PC-3 (cell line): Measurements from ENCODE around the gene XCR1. TPM values are rescaled to one million over a fixed set of nuclear protein-coding genes. Genes with fewer than 3 reads are reported as not detected.

Experiments
- ATAC-seq: fragments of 200-7000 bp; cut with Tn5 transposase; 2 replicates; pipeline ENCODE4 v1.9.1; 2020; ENCODE audit warnings: mild to moderate bottlenecking, moderate library complexity
- BruUV-seq: library from RNA; stranded (reverse); fragments of 400-500 nt; replicated peaks from 2 replicates; lab custom pipeline; 2021; lab: Mats Ljungman, UMichigan
- CTCF ChIA-PET: fragments of 300-600 bp; sonication (Branson Sonifier 250); formaldehyde crosslinking; loops from one replicate; lab custom pipeline; 2022; ENCODE audit warnings: antibody characterized with exemption; lab: Charles Lee
- POLR2A ChIA-PET: fragments of 300-600 bp; sonication (Branson Sonifier 250); formaldehyde crosslinking; loops from one replicate; lab custom pipeline; 2022; ENCODE audit warnings: antibody characterized with exemption; ENCODE audit not compliant: unreplicated experiment; lab: Charles Lee
- DNase-seq: peaks from one replicate; pipeline ENCODE4 v3.0.0-alpha.2; 2015
- H2AFZ ChIP-seq: fragments of 300-600 bp; sonication (generic); 2 replicates; pipeline ENCODE4 v1.6.0; 2016; ENCODE audit warnings: antibody characterized with exemption, low read length
- H3F3A ChIP-seq: fragments of 300-600 bp; sonication (generic); one replicate; pipeline ENCODE4 v1.6.0; 2017; ENCODE audit warnings: antibody characterized with exemption, low read length, control low read depth, mild to moderate bottlenecking; ENCODE audit not compliant: unreplicated experiment
- H3K27ac ChIP-seq: fragments of 300-600 bp; sonication (generic); 2 replicates; pipeline ENCODE4 v1.5.1; 2016; ENCODE audit warnings: mild to moderate bottlenecking, low read length
- H3K27me3 ChIP-seq: fragments of 300-600 bp; sonication (generic); 2 replicates; pipeline ENCODE4 v1.6.1; 2016; ENCODE audit warnings: low read length, mixed read lengths
- H3K36me3 ChIP-seq: fragments of 300-600 bp; sonication (generic); 2 replicates; pipeline ENCODE4 v1.6.1; 2016; ENCODE audit warnings: low read depth, mixed run types, low read length, mixed read lengths
- H3K4me1 ChIP-seq: fragments of 300-600 bp; sonication (generic); 2 replicates; pipeline ENCODE4 v1.5.1; 2016; ENCODE audit warnings: low read length; ENCODE audit not compliant: insufficient read depth
- H3K4me2 ChIP-seq: fragments of 300-600 bp; sonication (generic); 2 replicates; pipeline ENCODE4 v1.6.0; 2016; ENCODE audit warnings: low read length
- H3K4me3 ChIP-seq: fragments of 300-600 bp; sonication (generic); 2 replicates; pipeline ENCODE4 v1.5.1; 2016; ENCODE audit warnings: mild to moderate bottlenecking, low read length, mixed read lengths
- H3K79me2 ChIP-seq: fragments of 300-600 bp; sonication (generic); 2 replicates; pipeline ENCODE4 v1.6.1; 2017; ENCODE audit warnings: low read length, mixed read lengths
- H3K9ac ChIP-seq: fragments of 300-600 bp; sonication (generic); 2 replicates; pipeline ENCODE4 v1.6.0; 2016; ENCODE audit warnings: mild to moderate bottlenecking, low read length
- H3K9me2 ChIP-seq: fragments of 300-600 bp; sonication (generic); replicated peaks from 2 replicates; pipeline ENCODE4 v1.6.1; 2016; ENCODE audit warnings: mixed run types, low read length, mixed read lengths
- H3K9me3 ChIP-seq: fragments of 300-600 bp; sonication (generic); 2 replicates; pipeline ENCODE4 v1.6.1; 2016; ENCODE audit warnings: low read length, mixed read lengths
- H4K20me1 ChIP-seq: fragments of 300-600 bp; sonication (generic); 2 replicates; pipeline ENCODE4 v1.6.1; 2016; ENCODE audit warnings: low read length, mixed read lengths
- intact Hi-C: fragments of 100-400 bp; cut with micrococcal nuclease; formaldehyde crosslinking; loops from 2 replicates; pipeline ENCODE4 v1.9.0; 2023
- total RNA-seq: library from RNA; depleted of rRNA; stranded (reverse); fragments of >200 nt; gene quantifications from 2 replicates; pipeline ENCODE4 v1.2.3, GENCODE V29; 2014; rRNA removed
- TF ChIP-seq, protein P1 (sequence below): fragments of 300-600 bp; sonication (generic); conservative IDR thresholded peaks from 2 replicates; pipeline ENCODE4 v1.5.1; 2017; ENCODE audit warnings: antibody characterized with exemption, low read depth, mild to moderate bottlenecking, low read length

The XCR1 gene
- total RNA-seq, 1 experiment from 2014 or later, result not detected

DNA sequence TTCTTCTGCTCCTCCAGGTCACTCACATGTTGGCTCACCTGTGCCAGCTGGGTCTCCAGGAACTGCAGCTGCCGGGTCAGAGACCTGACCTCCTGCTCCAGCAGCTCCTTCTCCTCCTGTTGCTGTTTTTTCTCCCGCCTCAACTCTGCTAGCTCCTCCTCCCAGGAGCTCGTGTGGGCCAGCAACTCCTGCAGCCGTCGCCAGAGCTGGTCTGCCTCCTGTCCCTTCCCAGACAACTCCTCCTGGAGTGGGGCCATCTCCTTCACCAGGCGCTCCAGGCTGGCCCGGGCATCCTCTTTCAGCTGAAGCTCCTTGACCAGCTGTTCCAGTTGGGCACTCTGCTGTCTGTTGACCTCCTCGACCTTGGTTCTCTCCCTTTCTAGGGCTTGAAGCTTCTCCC lies 59.6 kb downstream of the XCR1 start:
- Histone ChIP-seq H3K4me3 (no peak overlapping the region), H3K4me2 (no peak overlapping the region), H3K9ac (no peak overlapping the region), H3K27ac (no peak overlapping the region), H3F3A (no peaks in the 10 kb centered on the region), H3K36me3 (peaks cover 8% of the 10 kb centered on the region; the same call in 1 of the 2 replicates), H3K9me2 (no peaks in the 10 kb centered on the region), H2AFZ (no peak overlapping the region), H4K20me1 (no peaks in the 10 kb centered on the region), H3K27me3 (no peaks in the 10 kb centered on the region), H3K9me3 (no peaks in the 10 kb centered on the region), H3K4me1 (peaks cover 13% of the 10 kb centered on the region), H3K79me2 (no peaks in the 10 kb centered on the region)
- POLR2A ChIA-PET, result no interaction called here
- no TSS peak for BruUV-seq
- intact Hi-C loops, result no loop called here
- TF ChIP-seq, protein P1, sequence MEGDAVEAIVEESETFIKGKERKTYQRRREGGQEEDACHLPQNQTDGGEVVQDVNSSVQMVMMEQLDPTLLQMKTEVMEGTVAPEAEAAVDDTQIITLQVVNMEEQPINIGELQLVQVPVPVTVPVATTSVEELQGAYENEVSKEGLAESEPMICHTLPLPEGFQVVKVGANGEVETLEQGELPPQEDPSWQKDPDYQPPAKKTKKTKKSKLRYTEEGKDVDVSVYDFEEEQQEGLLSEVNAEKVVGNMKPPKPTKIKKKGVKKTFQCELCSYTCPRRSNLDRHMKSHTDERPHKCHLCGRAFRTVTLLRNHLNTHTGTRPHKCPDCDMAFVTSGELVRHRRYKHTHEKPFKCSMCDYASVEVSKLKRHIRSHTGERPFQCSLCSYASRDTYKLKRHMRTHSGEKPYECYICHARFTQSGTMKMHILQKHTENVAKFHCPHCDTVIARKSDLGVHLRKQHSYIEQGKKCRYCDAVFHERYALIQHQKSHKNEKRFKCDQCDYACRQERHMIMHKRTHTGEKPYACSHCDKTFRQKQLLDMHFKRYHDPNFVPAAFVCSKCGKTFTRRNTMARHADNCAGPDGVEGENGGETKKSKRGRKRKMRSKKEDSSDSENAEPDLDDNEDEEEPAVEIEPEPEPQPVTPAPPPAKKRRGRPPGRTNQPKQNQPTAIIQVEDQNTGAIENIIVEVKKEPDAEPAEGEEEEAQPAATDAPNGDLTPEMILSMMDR, result no peak
- DNase-seq (no peak), ATAC-seq (no peak)
- CTCF ChIA-PET, result no interaction called here

Other genes starting within 250 kb of the XCR1 start
- not detected in 2 replicates for gene SLC6A20, start 230.9 kb downstream of the XCR1 start, total RNA-seq
- gene LZTFL1, start 185.4 kb downstream of the XCR1 start, total RNA-seq, result 8.3 and 14.2 TPM in 2 replicates
- gene CCR9, start 140.9 kb downstream of the XCR1 start, total RNA-seq, result not detected in 2 replicates
- not detected in 2 replicates for gene CXCR6, start 84.0 kb downstream of the XCR1 start, total RNA-seq
- gene FYCO1, start 31.7 kb downstream of the XCR1 start, total RNA-seq, result 15.4 and 16.9 TPM in 2 replicates
- gene CCR1, start 180.8 kb upstream of the XCR1 start, total RNA-seq, result 0.15 TPM in 1 of 2 replicates, not detected in the other
- gene CCR3, start 215.0 kb upstream of the XCR1 start, total RNA-seq, result 0.22 TPM in 1 of 2 replicates, not detected in the other